HepG2 (cell line): ENCODE results near the gene POLR1C. TPM values are rescaled to one million over a fixed set of nuclear protein-coding genes. Genes with fewer than 3 reads are reported as not detected.

Experiments used
- CENPT ChIP-seq: sonication (generic); formaldehyde crosslinking; IDR thresholded peaks from 2 replicates; pipeline ENCODE4 v1.8.0; 2022; ENCODE audit warnings: low read depth, mild to moderate bottlenecking, moderate library complexity, missing genetic modification reagents
- EHMT2 ChIP-seq: fragments of 200-600 bp; sonication (generic); IDR thresholded peaks from 2 replicates; pipeline ENCODE4 v1.7.0; 2017; ENCODE audit warnings: antibody characterized with exemption, low read depth, low read length, borderline replicate concordance
- LCORL ChIP-seq, 2 experiments: fragments of 450-650 bp in 1 of 2; sonication (generic) in 1 of 2; formaldehyde crosslinking in 1 of 2; IDR thresholded peaks; 2 replicates each; pipeline versions ENCODE4 v1.5.0 to v1.6.1; 2017 to 2020; ENCODE audit warnings: antibody characterized with exemption in 1 of 2, missing genetic modification reagents in 1 of 2
- NCOA5 ChIP-seq: sonication (generic); formaldehyde crosslinking; IDR thresholded peaks from 2 replicates; pipeline ENCODE4 v1.4.0; 2020; ENCODE audit warnings: missing genetic modification reagents
- SAP130 ChIP-seq: IDR thresholded peaks from 2 replicates; pipeline ENCODE4 v1.6.1; 2016; ENCODE audit warnings: low read depth
- TBX2 ChIP-seq: sonication (generic); formaldehyde crosslinking; IDR thresholded peaks from 2 replicates; pipeline ENCODE4 v1.5.0; 2020; ENCODE audit warnings: missing genetic modification reagents, mild to moderate bottlenecking, borderline replicate concordance
- ZNF143 ChIP-seq: sonication (generic); formaldehyde crosslinking; IDR thresholded peaks from 2 replicates; pipeline ENCODE4 v1.4.0; 2020; ENCODE audit warnings: missing genetic modification reagents
- ZNF564 ChIP-seq: sonication (generic); formaldehyde crosslinking; IDR thresholded peaks from 2 replicates; pipeline ENCODE4 v1.8.1; 2023; ENCODE audit warnings: mild to moderate bottlenecking, missing genetic modification reagents
- ZNF879 ChIP-seq: sonication (generic); formaldehyde crosslinking; IDR thresholded peaks from 2 replicates; pipeline ENCODE4 v1.8.1; 2023; ENCODE audit warnings: missing genetic modification reagents
- polyA plus RNA-seq, 8 experiments: library from polyadenylated mRNA; depleted of rRNA in 3 of 8; stranded (reverse) in 7 of 8; unstranded in 1 of 8; fragments of >200 nt; fragmentation: Illumina TruSeq in 4 of 8; extraction: Trizol in 4 of 8; gene quantifications; 2 replicates each; pipeline versions ENCODE4 v1.2.1 to v1.2.3, GENCODE V29; 2011 to 2016; ENCODE audit warnings: low read depth in 4 of 8, missing spikeins in 1 of 8, mixed read lengths in 1 of 8; ENCODE audit not compliant: insufficient read depth in 1 of 8
- total RNA-seq, 5 experiments: library from RNA; depleted of rRNA; stranded (reverse); fragments of >200 nt; fragmentation: Illumina TruSeq; extraction: Trizol; gene quantifications; 2 replicates each; pipeline ENCODE4 v1.2.3, GENCODE V29; 2016; ENCODE audit warnings: low read depth in 1 of 5
- TF ChIP-seq, protein P1 (sequence below): sonication (generic); formaldehyde crosslinking; IDR thresholded peaks from 2 replicates; pipeline ENCODE4 v1.5.1; 2020; ENCODE audit warnings: missing genetic modification reagents, mild to moderate bottlenecking, borderline replicate concordance
- TF ChIP-seq, protein P2 (sequence below): sonication (generic); formaldehyde crosslinking; IDR thresholded peaks from 2 replicates; pipeline ENCODE4 v1.5.1; 2020; ENCODE audit warnings: mild to moderate bottlenecking, missing genetic modification reagents, borderline replicate concordance
- TF ChIP-seq, protein P3 (sequence below): sonication (generic); formaldehyde crosslinking; IDR thresholded peaks from 2 replicates; pipeline ENCODE4; 2020; ENCODE audit warnings: missing genetic modification reagents, mild to moderate bottlenecking, borderline replicate concordance
- TF ChIP-seq, protein P4 (sequence below): IDR thresholded peaks from 2 replicates; pipeline ENCODE4 v1.6.1; 2016; ENCODE audit warnings: low read depth, control low read depth
- TF ChIP-seq, protein P5 (sequence below): IDR thresholded peaks from 2 replicates; pipeline ENCODE4 v1.6.1; 2016; ENCODE audit warnings: missing compliant biosample characterization, missing genetic modification reagents, borderline replicate concordance
- TF ChIP-seq, protein P6 (sequence below): IDR thresholded peaks from 2 replicates; pipeline ENCODE4 v1.6.1; 2016
- TF ChIP-seq, protein P7 (sequence below): sonication (generic); formaldehyde crosslinking; IDR thresholded peaks from 2 replicates; pipeline ENCODE4 v1.4.0; 2020; ENCODE audit warnings: mild to moderate bottlenecking, missing genetic modification reagents

Gene POLR1C
- total and polyA plus RNA-seq, 2 of the 13 experiments (the other 11 are each of a cell fraction or from before 2014, with no cell fraction given): 62.6 to 72.2 TPM

DNA sequence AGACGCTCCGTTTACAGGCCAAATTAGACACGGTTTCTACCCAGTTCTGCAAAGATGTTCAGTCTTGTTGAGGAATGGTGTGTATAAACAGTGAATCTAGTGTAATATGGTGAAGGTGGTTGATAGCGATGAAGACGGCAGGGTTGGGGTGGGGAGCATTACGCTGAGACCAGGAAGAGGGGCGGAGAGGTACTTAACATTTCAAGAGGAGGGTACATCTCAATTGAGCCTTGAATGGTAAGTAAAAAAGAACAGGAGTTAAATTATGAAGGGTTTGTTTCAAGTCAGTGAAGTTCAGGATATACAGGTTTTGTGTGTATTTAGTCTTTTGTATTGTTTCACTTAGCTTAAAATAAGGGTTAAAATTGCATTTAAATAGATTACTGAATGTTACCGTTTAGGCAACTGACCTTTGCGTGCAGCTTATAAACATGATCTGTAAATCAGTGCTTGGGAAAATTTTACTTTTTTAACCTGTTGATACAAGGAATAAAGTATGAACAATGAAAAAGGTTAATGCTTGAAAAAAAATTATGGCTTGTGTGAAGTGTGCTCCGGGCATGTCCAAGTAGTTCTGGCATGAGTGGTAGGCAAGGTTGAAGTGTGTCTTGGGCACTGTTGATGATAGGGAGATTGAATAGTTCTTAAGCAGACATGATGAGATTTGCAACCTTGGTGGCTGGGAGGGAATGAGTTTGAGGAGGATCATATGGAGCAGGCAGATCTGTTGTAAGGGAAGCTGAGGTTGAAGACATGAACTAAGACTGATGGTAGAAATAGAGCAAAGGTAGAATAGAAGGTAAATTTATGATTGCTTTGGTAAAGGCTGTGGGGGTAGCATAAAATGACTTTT, 842 bp downstream of the POLR1C start (continued):
- TF ChIP-seq LCORL (IDR thresholded peaks at IDR 0.05): no peak
- no peak for TF ChIP-seq LCORL (CRISPR knock-in tag; IDR thresholded peaks at IDR 0.05)
- TF ChIP-seq, protein P1, sequence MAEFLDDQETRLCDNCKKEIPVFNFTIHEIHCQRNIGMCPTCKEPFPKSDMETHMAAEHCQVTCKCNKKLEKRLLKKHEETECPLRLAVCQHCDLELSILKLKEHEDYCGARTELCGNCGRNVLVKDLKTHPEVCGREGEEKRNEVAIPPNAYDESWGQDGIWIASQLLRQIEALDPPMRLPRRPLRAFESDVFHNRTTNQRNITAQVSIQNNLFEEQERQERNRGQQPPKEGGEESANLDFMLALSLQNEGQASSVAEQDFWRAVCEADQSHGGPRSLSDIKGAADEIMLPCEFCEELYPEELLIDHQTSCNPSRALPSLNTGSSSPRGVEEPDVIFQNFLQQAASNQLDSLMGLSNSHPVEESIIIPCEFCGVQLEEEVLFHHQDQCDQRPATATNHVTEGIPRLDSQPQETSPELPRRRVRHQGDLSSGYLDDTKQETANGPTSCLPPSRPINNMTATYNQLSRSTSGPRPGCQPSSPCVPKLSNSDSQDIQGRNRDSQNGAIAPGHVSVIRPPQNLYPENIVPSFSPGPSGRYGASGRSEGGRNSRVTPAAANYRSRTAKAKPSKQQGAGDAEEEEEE (CRISPR knock-in tag): no peak
- no peak for TF ChIP-seq ZNF143
- TF ChIP-seq CENPT (CRISPR knock-in tag): no peak
- 0 out of 2 replicates have a peak, but pooled peaks have one; percentile 15 for TF ChIP-seq ZNF564 (CRISPR knock-in tag)
- TF ChIP-seq, protein P2, sequence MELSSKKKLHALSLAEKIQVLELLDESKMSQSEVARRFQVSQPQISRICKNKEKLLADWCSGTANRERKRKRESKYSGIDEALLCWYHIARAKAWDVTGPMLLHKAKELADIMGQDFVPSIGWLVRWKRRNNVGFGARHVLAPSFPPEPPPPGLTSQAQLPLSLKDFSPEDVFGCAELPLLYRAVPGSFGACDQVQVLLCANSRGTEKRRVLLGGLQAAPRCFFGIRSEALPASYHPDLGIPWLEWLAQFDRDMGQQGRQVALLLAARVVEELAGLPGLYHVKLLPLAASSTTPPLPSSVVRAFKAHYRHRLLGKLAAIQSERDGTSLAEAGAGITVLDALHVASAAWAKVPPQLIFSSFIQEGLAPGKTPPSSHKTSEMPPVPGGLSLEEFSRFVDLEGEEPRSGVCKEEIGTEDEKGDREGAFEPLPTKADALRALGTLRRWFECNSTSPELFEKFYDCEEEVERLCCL (CRISPR knock-in tag): no peak
- TF ChIP-seq EHMT2: no peak
- 0 out of 2 replicates have a peak, but pooled peaks have one; percentile 0 for TF ChIP-seq TBX2 (CRISPR knock-in tag)
- TF ChIP-seq, protein P3, sequence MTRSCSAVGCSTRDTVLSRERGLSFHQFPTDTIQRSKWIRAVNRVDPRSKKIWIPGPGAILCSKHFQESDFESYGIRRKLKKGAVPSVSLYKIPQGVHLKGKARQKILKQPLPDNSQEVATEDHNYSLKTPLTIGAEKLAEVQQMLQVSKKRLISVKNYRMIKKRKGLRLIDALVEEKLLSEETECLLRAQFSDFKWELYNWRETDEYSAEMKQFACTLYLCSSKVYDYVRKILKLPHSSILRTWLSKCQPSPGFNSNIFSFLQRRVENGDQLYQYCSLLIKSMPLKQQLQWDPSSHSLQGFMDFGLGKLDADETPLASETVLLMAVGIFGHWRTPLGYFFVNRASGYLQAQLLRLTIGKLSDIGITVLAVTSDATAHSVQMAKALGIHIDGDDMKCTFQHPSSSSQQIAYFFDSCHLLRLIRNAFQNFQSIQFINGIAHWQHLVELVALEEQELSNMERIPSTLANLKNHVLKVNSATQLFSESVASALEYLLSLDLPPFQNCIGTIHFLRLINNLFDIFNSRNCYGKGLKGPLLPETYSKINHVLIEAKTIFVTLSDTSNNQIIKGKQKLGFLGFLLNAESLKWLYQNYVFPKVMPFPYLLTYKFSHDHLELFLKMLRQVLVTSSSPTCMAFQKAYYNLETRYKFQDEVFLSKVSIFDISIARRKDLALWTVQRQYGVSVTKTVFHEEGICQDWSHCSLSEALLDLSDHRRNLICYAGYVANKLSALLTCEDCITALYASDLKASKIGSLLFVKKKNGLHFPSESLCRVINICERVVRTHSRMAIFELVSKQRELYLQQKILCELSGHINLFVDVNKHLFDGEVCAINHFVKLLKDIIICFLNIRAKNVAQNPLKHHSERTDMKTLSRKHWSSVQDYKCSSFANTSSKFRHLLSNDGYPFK: no peak
- no peak for TF ChIP-seq SAP130
- TF ChIP-seq, protein P4, sequence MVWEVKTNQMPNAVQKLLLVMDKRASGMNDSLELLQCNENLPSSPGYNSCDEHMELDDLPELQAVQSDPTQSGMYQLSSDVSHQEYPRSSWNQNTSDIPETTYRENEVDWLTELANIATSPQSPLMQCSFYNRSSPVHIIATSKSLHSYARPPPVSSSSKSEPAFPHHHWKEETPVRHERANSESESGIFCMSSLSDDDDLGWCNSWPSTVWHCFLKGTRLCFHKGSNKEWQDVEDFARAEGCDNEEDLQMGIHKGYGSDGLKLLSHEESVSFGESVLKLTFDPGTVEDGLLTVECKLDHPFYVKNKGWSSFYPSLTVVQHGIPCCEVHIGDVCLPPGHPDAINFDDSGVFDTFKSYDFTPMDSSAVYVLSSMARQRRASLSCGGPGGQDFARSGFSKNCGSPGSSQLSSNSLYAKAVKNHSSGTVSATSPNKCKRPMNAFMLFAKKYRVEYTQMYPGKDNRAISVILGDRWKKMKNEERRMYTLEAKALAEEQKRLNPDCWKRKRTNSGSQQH (CRISPR knock-in tag): no peak
- TF ChIP-seq, protein P5, sequence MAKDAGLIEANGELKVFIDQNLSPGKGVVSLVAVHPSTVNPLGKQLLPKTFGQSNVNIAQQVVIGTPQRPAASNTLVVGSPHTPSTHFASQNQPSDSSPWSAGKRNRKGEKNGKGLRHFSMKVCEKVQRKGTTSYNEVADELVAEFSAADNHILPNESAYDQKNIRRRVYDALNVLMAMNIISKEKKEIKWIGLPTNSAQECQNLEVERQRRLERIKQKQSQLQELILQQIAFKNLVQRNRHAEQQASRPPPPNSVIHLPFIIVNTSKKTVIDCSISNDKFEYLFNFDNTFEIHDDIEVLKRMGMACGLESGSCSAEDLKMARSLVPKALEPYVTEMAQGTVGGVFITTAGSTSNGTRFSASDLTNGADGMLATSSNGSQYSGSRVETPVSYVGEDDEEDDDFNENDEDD (CRISPR knock-in tag): no peak
- TF ChIP-seq NCOA5 (CRISPR knock-in tag): no peak
- TF ChIP-seq, protein P6, sequence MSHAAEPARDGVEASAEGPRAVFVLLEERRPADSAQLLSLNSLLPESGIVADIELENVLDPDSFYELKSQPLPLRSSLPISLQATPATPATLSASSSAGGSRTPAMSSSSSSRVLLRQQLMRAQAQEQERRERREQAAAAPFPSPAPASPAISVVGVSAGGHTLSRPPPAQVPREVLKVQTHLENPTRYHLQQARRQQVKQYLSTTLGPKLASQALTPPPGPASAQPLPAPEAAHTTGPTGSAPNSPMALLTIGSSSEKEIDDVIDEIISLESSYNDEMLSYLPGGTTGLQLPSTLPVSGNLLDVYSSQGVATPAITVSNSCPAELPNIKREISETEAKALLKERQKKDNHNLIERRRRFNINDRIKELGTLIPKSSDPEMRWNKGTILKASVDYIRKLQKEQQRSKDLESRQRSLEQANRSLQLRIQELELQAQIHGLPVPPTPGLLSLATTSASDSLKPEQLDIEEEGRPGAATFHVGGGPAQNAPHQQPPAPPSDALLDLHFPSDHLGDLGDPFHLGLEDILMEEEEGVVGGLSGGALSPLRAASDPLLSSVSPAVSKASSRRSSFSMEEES (CRISPR knock-in tag): no peak
- TF ChIP-seq, protein P7, sequence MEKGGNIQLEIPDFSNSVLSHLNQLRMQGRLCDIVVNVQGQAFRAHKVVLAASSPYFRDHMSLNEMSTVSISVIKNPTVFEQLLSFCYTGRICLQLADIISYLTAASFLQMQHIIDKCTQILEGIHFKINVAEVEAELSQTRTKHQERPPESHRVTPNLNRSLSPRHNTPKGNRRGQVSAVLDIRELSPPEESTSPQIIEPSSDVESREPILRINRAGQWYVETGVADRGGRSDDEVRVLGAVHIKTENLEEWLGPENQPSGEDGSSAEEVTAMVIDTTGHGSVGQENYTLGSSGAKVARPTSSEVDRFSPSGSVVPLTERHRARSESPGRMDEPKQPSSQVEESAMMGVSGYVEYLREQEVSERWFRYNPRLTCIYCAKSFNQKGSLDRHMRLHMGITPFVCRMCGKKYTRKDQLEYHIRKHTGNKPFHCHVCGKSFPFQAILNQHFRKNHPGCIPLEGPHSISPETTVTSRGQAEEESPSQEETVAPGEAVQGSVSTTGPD (CRISPR knock-in tag): no peak
- no peak for TF ChIP-seq ZNF879
